HG03432 (cell line): ENCODE measurements around the gene SHOC2.

ENCODE experiments used
- ATAC-seq: cut with Tn5 transposase; IDR thresholded peaks from one replicate; pipeline ENCODE4 v1.9.1; 2021; ENCODE audit warnings: mild to moderate bottlenecking, moderate library complexity; ENCODE audit not compliant: unreplicated experiment

Gene SHOC2

DNA sequence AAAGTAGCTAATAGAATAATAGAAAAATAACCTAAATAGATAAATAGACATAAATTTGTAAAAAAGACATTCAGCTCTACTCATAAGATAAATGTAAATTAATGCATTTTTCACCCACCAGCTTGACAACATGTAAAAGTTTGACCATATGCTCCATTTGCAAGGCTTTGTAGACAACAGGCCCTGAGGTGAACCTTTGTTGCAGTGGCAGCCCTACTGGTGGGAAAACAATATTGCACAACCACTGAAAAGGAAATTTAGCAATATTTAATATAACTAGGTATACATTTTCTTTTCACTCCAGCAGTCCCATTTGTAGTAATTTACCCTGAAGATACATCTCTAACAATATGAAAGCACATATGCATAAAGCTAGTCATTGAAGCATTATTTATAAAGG, 118.5 kb downstream of the SHOC2 start:
- no peak for ATAC-seq

GRCh38 chr10:111039522-111039921, 120.1 kb downstream of the SHOC2 start:
- no peak for ATAC-seq

DNA sequence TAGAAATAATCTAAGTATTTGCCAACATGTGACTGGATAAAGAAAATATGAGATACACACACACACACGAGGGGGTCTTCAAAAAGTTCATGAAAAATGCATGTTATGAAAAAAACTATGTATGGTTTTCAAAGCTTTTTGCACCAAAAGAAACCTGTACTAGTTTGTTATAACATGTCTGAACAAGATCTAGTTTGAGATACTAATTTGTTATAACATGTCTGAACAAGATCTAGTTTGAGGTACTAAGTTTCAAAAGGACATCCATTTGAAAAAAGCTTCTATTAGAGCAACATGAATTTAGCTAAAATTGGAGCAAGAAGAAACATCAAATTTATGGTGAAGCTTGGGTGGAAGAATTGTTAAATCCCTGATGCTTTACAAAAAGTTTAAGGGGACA, 137.6 kb downstream of the SHOC2 start:
- no peak for ATAC-seq
